Activated CD4-positive, alpha-beta T cell treated with anti-CD3 and anti-CD28 coated beads, Interleukin-2, amount 50 U/mL, for 24 hours (primary cell): ENCODE measurements around the gene BTBD17.
"Not testable (repeated sequence)": the region's sequence is repeated elsewhere in the genome, so short reads cannot be mapped to it uniquely, and the experiment has no call there.

Experiments used
- DNase-seq, 2 donors: peaks; one replicate each; pipeline ENCODE4 v3.0.0-alpha.2; 2020; ENCODE audit warnings: low read depth in 1 of 2, low spot score in 1 of 2

The BTBD17 gene

GRCh38 chr17:74361230-74362068, at the start of gene BTBD17:
TSS of gene BTBD17 (minus strand) at chr17:74361868. CDS start at chr17:74361819, 49 bp downstream.
- no peak for DNase-seq

GRCh38 chr17:74410001-74410443, 48.4 kb upstream of the BTBD17 start:
- no peak for DNase-seq

- no peak for DNase-seq
Observed at GRCh38 chr17:74408815-74409214, 47.1 kb upstream of the BTBD17 start.

- DNase-seq = no peak
Observed at GRCh38 chr17:74408262-74408661, 46.6 kb upstream of the BTBD17 start.

GRCh38 chr17:74407384-74407783, 45.7 kb upstream of the BTBD17 start:
- no peak for DNase-seq

GRCh38 chr17:74405311-74405710, 43.6 kb upstream of the BTBD17 start:
- not testable (repeated sequence) for DNase-seq

- no peak for DNase-seq
Observed at GRCh38 chr17:74404789-74405188, 43.1 kb upstream of the BTBD17 start.

- DNase-seq = no peak
Observed at GRCh38 chr17:74404218-74404617, 42.5 kb upstream of the BTBD17 start.

GRCh38 chr17:74403512-74404137, 42.0 kb upstream of the BTBD17 start:
- no peak for DNase-seq

GRCh38 chr17:74402048-74402447, 40.4 kb upstream of the BTBD17 start:
- no peak for DNase-seq

- DNase-seq = no peak
Observed at GRCh38 chr17:74396567-74396966, 34.9 kb upstream of the BTBD17 start.

- DNase-seq = no peak
Observed at GRCh38 chr17:74394977-74395376, 33.3 kb upstream of the BTBD17 start.

GRCh38 chr17:74394275-74394950, 32.7 kb upstream of the BTBD17 start:
- no peak for DNase-seq

GRCh38 chr17:74393346-74393942, 31.8 kb upstream of the BTBD17 start:
- no peak for DNase-seq

GRCh38 chr17:74392848-74393247, 31.2 kb upstream of the BTBD17 start:
- no peak for DNase-seq

GRCh38 chr17:74391771-74392170, 30.1 kb upstream of the BTBD17 start:
- no peak for DNase-seq

GRCh38 chr17:74390680-74391653, 29.3 kb upstream of the BTBD17 start:
- DNase-seq = no peak

GRCh38 chr17:74389937-74390679, 28.4 kb upstream of the BTBD17 start:
- DNase-seq = no peak

GRCh38 chr17:74389084-74389753, 27.6 kb upstream of the BTBD17 start:
- no peak for DNase-seq
